Suprapubic skin (tissue), 4 donors: ENCODE data around the gene METTL14.

Experiments used
- POLR2A ChIP-seq, 2 donors: fragments of 450-650 bp; IDR thresholded peaks; one replicate each; pipeline ENCODE4 v1.6.1; 2017; ENCODE audit warnings: antibody characterized with exemption in 2 of 2, mild to moderate bottlenecking in 2 of 2, moderate library complexity in 2 of 2
- POLR2AphosphoS5 ChIP-seq, 3 donors: sonication (generic); formaldehyde crosslinking; IDR thresholded peaks; one replicate each; pipeline ENCODE4 v1.6.1; 2017; ENCODE audit warnings: antibody characterized with exemption in 3 of 3
- TF ChIP-seq, protein P1 (sequence below), 2 donors: fragments of 200-600 bp in 1 of 2; fragments of 450-650 bp in 1 of 2; sonication (generic) in 1 of 2; IDR thresholded peaks; one replicate each; pipeline ENCODE4 v1.5.1; 2016 to 2019; ENCODE audit warnings: antibody characterized with exemption in 2 of 2, mild to moderate bottlenecking in 1 of 2, moderate library complexity in 1 of 2

DNA sequence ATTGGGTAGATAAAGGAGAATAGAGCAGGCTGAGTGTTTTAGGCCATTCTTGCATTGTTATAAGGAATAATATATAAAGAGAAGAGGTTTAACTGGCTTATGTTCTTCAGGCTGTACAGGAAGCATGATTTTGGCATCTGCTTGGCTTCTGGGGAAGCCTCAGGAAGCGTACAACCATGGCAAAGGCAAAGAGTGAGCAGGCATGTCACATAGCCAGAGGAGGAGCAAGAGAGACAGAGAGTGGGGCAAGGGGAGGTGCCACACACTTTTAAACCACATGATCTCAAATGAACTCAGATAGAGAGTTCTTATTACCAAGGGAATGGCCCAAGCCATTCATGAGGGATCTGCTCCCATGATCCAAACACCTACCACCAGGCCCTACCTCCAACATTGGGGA is 4.4 kb upstream of the METTL14 start:
- no peak for TF ChIP-seq POLR2A (IDR thresholded peaks at IDR 0.05)
- TF ChIP-seq, protein P1, sequence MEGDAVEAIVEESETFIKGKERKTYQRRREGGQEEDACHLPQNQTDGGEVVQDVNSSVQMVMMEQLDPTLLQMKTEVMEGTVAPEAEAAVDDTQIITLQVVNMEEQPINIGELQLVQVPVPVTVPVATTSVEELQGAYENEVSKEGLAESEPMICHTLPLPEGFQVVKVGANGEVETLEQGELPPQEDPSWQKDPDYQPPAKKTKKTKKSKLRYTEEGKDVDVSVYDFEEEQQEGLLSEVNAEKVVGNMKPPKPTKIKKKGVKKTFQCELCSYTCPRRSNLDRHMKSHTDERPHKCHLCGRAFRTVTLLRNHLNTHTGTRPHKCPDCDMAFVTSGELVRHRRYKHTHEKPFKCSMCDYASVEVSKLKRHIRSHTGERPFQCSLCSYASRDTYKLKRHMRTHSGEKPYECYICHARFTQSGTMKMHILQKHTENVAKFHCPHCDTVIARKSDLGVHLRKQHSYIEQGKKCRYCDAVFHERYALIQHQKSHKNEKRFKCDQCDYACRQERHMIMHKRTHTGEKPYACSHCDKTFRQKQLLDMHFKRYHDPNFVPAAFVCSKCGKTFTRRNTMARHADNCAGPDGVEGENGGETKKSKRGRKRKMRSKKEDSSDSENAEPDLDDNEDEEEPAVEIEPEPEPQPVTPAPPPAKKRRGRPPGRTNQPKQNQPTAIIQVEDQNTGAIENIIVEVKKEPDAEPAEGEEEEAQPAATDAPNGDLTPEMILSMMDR (IDR thresholded peaks at IDR 0.05) = no peak
- TF ChIP-seq POLR2AphosphoS5 (IDR thresholded peaks at IDR 0.05) = no peak
